ENCODE results near the gene ELF4. TPM values are rescaled to one million over a fixed set of nuclear protein-coding genes. Genes with fewer than 3 reads are reported as not detected.

The ELF4 gene
- total RNA-seq, 6 experiments from 2014 or later, result 21.9 to 35.9 (median 31.4) TPM

DNA sequence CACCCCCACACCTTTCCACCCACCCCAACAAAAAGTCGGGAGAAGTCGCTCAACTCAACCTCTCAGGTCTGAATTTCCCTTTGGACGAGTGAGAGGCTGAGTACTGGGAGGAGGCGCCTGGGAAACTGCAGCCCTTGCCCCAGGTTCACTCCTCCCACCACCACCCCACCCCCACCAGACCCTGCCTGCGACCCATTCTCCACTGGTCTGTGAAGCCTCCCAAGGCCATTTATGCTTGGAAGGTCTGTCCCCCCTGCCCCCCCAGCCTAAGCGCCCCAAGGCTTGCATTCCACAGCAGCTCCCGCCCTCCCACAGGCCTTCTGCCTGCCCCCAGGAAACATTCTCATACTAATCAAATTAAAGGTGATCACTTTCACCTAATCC is 27.2 kb downstream of the ELF4 start:
- Mint-ChIP-seq H3K36me3 (ENCODE audit: low read depth) (no peaks in the 10 kb centered on the region), H3K27ac (peak overlapping the region; percentile 50; the same call in 1 of the 2 replicates), H3K9me3 (no peaks in the 10 kb centered on the region), H3K4me1 (ENCODE audit: low read depth) (peaks cover 47% of the 10 kb centered on the region), H3K27me3 (ENCODE audit: insufficient read depth) (no peaks in the 10 kb centered on the region; the same call in 1 of the 2 replicates), H3K4me3 (no peak overlapping the region)
- no peak for DNase-seq
- TF ChIP-seq, protein P1, sequence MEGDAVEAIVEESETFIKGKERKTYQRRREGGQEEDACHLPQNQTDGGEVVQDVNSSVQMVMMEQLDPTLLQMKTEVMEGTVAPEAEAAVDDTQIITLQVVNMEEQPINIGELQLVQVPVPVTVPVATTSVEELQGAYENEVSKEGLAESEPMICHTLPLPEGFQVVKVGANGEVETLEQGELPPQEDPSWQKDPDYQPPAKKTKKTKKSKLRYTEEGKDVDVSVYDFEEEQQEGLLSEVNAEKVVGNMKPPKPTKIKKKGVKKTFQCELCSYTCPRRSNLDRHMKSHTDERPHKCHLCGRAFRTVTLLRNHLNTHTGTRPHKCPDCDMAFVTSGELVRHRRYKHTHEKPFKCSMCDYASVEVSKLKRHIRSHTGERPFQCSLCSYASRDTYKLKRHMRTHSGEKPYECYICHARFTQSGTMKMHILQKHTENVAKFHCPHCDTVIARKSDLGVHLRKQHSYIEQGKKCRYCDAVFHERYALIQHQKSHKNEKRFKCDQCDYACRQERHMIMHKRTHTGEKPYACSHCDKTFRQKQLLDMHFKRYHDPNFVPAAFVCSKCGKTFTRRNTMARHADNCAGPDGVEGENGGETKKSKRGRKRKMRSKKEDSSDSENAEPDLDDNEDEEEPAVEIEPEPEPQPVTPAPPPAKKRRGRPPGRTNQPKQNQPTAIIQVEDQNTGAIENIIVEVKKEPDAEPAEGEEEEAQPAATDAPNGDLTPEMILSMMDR (IDR thresholded peaks at IDR 0.05), result no peak

DNA sequence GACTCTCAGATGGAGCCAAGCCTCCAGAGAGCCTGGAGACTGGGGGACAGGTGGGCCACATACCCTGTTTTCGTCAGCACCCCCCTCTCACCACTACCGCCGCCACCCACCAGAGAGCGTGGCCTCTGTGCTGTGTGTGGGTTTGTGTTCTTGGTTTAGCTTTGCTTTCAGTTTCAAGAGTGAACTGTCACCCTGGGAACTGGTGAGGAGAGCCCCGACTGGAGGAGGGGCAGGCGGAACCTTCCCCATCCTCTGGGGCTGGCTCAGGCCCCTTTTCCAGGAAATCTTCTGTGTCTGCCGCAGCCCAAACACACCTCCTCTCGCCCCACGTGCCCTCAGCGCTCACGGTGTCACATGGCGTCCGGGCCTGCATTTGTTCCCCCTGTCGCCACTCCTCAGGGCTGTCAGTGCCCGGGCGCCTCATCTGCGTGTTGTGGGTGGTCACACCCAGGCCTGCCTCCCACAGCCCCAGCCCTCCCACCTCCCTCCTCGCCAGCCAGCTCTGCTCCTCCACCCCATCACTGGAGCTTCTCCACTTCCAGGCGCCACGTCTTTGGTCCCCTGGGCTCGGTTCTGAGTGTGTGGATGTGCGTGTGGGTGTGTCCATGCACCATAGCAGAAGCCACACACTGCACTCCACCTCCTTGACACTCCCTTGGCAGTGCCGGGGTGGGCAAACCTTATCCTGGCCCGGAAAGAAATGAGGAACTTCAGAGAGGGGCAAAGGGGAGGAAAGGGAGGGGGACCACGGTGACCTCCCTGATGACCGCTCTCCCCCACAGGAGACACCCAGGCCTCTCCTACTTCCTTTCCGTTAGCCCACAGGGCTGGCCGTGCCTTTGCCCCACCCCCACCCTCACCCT is 27.8 kb downstream of the ELF4 start:
- Mint-ChIP-seq H3K4me1 (ENCODE audit: low read depth) (peaks cover 47% of the 10 kb centered on the region), H3K4me3 (peak overlapping the region; percentile 52; the same call in 1 of the 2 replicates), H3K9me3 (no peaks in the 10 kb centered on the region), H3K27ac (peak overlapping the region; percentile 80; the same call in 1 of the 2 replicates), H3K27me3 (ENCODE audit: insufficient read depth) (no peaks in the 10 kb centered on the region; the same call in 1 of the 2 replicates), H3K36me3 (ENCODE audit: low read depth) (no peaks in the 10 kb centered on the region)
- TF ChIP-seq, protein P1 (IDR thresholded peaks at IDR 0.05), result no peak
- DNase-seq, result no peak

GRCh38 chrX:130081421-130082045 is 28.8 kb downstream of the ELF4 start:
- peak overlapping the region; percentile 12; the same call in 1 of the 2 replicates for H3K4me3 Mint-ChIP-seq
- TF ChIP-seq, protein P1 (IDR thresholded peaks at IDR 0.05), result no peak
- DNase-seq, result no peak
- no peaks in the 10 kb centered on the region for H3K9me3 Mint-ChIP-seq
- no peaks in the 10 kb centered on the region; the same call in 1 of the 2 replicates for H3K27me3 Mint-ChIP-seq (ENCODE audit: insufficient read depth)
- peaks cover 47% of the 10 kb centered on the region for H3K4me1 Mint-ChIP-seq (ENCODE audit: low read depth)
- no peaks in the 10 kb centered on the region for H3K36me3 Mint-ChIP-seq (ENCODE audit: low read depth)
- peak overlapping the region; percentile 80 for H3K27ac Mint-ChIP-seq

GRCh38 chrX:130080791-130081367 is 29.4 kb downstream of the ELF4 start:
- Mint-ChIP-seq H3K27me3 (ENCODE audit: insufficient read depth) (no peaks in the 10 kb centered on the region; the same call in 1 of the 2 replicates), H3K36me3 (ENCODE audit: low read depth) (0 out of 2 replicates have a peak, but pooled peaks cover under 1% of the 10 kb centered on the region), H3K27ac (peak overlapping the region; percentile 80), H3K9me3 (no peaks in the 10 kb centered on the region), H3K4me3 (no peak overlapping the region), H3K4me1 (ENCODE audit: low read depth) (peaks cover 41% of the 10 kb centered on the region)
- no peak for DNase-seq
- TF ChIP-seq, protein P1 (IDR thresholded peaks at IDR 0.05), result no peak

DNA sequence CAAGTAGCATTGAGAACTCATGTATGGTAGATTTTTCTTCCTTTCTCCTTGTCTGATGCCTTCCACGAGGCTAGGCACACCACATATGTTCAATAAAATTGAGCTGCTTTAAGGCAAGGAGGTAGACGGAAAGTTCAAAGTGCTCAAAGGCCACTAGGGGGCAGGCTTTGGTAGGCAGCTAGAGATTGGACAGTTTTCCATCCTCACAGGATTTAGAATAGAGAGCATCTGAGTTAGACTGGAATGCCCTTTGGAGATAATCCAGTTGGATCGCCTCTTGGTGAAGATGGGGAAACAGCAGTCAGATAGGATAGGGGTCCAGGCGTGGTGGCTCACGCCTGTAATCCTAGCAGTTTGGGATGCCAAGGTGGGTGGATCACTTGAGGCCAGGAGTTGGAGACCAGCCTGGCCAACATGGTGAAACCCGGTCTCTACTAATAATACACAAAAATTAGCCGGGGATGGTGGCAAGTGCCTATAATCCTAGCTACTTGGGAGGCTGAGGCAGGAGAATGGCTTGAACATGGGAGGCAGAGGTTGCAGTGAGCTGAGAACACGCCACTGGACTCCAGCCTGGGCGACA is 30.4 kb downstream of the ELF4 start:
- TF ChIP-seq, protein P1 (IDR thresholded peaks at IDR 0.05), result peak; percentile 87
- H3K4me3 Mint-ChIP-seq, result no peak overlapping the region
- H3K36me3 Mint-ChIP-seq (ENCODE audit: low read depth), result peaks cover 5% of the 10 kb centered on the region; the same call in 1 of the 2 replicates
- peak overlapping the region; percentile 34; the same call in 1 of the 2 replicates for H3K27ac Mint-ChIP-seq
- peak; percentile 67 for DNase-seq
- H3K9me3 Mint-ChIP-seq, result no peaks in the 10 kb centered on the region
- peaks cover 35% of the 10 kb centered on the region for H3K4me1 Mint-ChIP-seq (ENCODE audit: low read depth)
- no peaks in the 10 kb centered on the region; the same call in none of the 2 replicates for H3K27me3 Mint-ChIP-seq (ENCODE audit: insufficient read depth)

Data from HFFc6 (cell line).